Heart left ventricle (tissue), 16 donors: ENCODE data around the gene ETNPPL. TPM values are rescaled to one million over a fixed set of nuclear protein-coding genes. Genes with fewer than 3 reads are reported as not detected.
A peak's percentile ranks its signal among the peaks of the same experiment; 100 is the strongest.

Source experiments
- ATAC-seq, 4 donors: fragments of 200-7000 bp; cut with Tn5 transposase; one replicate each; pipeline ENCODE4 v1.9.1; 2020 to 2022; ENCODE audit warnings: moderate library complexity in 4 of 4, mild to moderate bottlenecking in 3 of 4, moderate number of reproducible peaks in 1 of 4
- DNase-seq, 5 donors: peaks; one replicate each; pipeline ENCODE4 v3.0.0-alpha.2; 2020
- H3K27ac ChIP-seq, 12 donors: fragments of 200-600 bp; sonication (generic) in 4 of 12; one replicate each; pipeline versions ENCODE4 v1.5.0 to v1.8.0; 2016 to 2022; ENCODE audit warnings: mild to moderate bottlenecking in 2 of 12
- H3K27me3 ChIP-seq, 9 donors: fragments of 200-600 bp; sonication (generic) in 2 of 9; one replicate each; pipeline versions ENCODE4 v1.5.1 to v1.8.0; 2016 to 2022; ENCODE audit warnings: mild to moderate bottlenecking in 3 of 9
- H3K36me3 ChIP-seq, 9 donors: fragments of 200-600 bp; sonication (generic) in 2 of 9; one replicate each; pipeline versions ENCODE4 v1.5.0 to v1.8.0; 2018 to 2022; ENCODE audit warnings: mild to moderate bottlenecking in 2 of 9
- H3K4me1 ChIP-seq, 12 donors: fragments of 200-600 bp; sonication (generic) in 4 of 12; one replicate each; pipeline versions ENCODE4 v1.5.0 to v1.8.0; 2016 to 2022; ENCODE audit warnings: mild to moderate bottlenecking in 3 of 12
- H3K4me3 ChIP-seq, 12 donors: fragments of 200-600 bp; sonication (generic) in 4 of 12; one replicate each; pipeline versions ENCODE4 v1.5.0 to v1.8.0; 2017 to 2022; ENCODE audit warnings: mild to moderate bottlenecking in 9 of 12, moderate library complexity in 4 of 12
- H3K9me3 ChIP-seq, 12 donors: fragments of 200-600 bp; sonication (generic) in 4 of 12; one replicate each; pipeline versions ENCODE4 v1.5.0 to v1.8.0; 2016 to 2022; ENCODE audit warnings: mild to moderate bottlenecking in 1 of 12
- POLR2A ChIP-seq, 2 donors: fragments of 450-650 bp; IDR thresholded peaks; one replicate each; pipeline ENCODE4 v1.6.1; 2017; ENCODE audit warnings: antibody characterized with exemption in 2 of 2, mild to moderate bottlenecking in 2 of 2, moderate library complexity in 2 of 2
- WGBS, 4 donors: extraction: QIAGEN DNeasy Blood & Tissue Kit in 2 of 4; methylation state at CpG; one replicate each; pipeline versions ENCODE4 v1.1.5 to v1.1.7; 2013 to 2018; 5-methylcytosine and 5-hydroxymethylcytosine counted together
- intact Hi-C, 10 donors: fragments of 100-400 bp; cut with DNase I; formaldehyde crosslinking; loops; one replicate each; pipeline versions ENCODE4 v1.11.1 to v1.14.2; 2022
- polyA plus RNA-seq, 2 donors: library from polyadenylated mRNA; stranded (reverse); fragments of 200-250 nt; gene quantifications; one replicate each; pipeline ENCODE4 v1.2.3, GENCODE V29; 2013
- total RNA-seq, 9 donors: library from RNA; depleted of rRNA in 2 of 9; stranded (reverse); fragments of >200 nt in 2 of 9; fragmentation: NEBNext Ultra II Directional in 3 of 9; extraction: Animal tissue kit (Norgen Biotek cat#: 25700) in 3 of 9; gene quantifications; one replicate each; pipeline versions ENCODE4 v1.1.0 to v1.2.4, GENCODE V29; 2016 to 2023
- TF ChIP-seq, protein P1 (sequence below), 12 donors: fragments of 200-600 bp; sonication (generic) in 4 of 12; IDR thresholded peaks; one replicate each; pipeline versions ENCODE4 v1.5.0 to v1.8.0; 2018 to 2022; ENCODE audit warnings: antibody characterized with exemption in 12 of 12, mild to moderate bottlenecking in 5 of 12
- donor health status: ischemic (EF 13 %, LVEDD 7.1; RV severe dilation, severe dysfunction).
- donor health status: healthy with polysubstance abuse.
- donor health status: DM: no; HTN: yes; CAD: no.
- donor health status: DM: no; HTN: no; CAD: no.
- donor health status: ischemic (EF 25% LVEDD 6.9; RV normal size, moderate dysfunction).
- donor health status: ischemic (EF 25% LVEDD 5.7; RV mildly dilated, moderate dysfunction).
- donor health status: healthy.
- donor health status: DM: yes; HTN: yes; CAD: no.
- donor health status: ischemic (EF 35%, LVEDD 5.7; RV mildly dilated, moderate dysfunction).
- donor health status: nonischemic (EF 11% LVEDD 7.7; RV severe dilation, severe dysfunction).
- donor health status: DM: yes; HTN: yes; CAD: no.
- donor health status: PGD.
- donor health status: ischemic (EF 29% LVEDD 5.4; RV normal size, mild dysfunction).
- donor health status: nonischemic (EF 23%, LVEDD 6.1; RV moderate dilation, normal function).

The ETNPPL gene
- total and polyA plus RNA-seq, 11 donors: 2.2 to 11.5 (median 7.5) TPM

DNA sequence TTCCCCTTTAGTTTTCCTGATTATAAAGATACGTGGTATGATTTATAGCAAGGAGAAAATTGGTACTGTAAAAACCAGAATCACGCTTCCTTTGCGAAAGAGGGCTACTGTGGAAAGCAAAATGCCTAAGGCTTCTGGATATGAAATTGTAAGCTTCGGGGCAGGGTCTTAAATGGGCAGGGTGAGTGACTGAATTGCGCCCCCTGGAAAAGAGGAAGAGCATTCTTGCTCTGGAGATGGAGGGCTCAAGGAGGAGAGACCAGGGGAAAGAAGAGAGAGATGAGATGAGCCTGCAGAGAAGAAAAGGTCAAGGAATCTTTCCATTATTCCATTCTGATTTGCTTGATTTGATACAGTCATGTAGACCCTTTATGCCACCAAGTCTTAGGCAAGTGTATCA lies 13.1 kb upstream of the ETNPPL start:
- intact Hi-C loops: no loop called here
- no peak overlapping the region for H3K27ac ChIP-seq

GRCh38 chr4:108774809-108775530 lies 12.1 kb upstream of the ETNPPL start:
- H3K27ac ChIP-seq: peak overlapping the region in 5 of 12 donors; percentile 5 to 50 (median 6)
- intact Hi-C loops: no loop called here

More for the DNA sequence above, 13.1 kb upstream of the ETNPPL start:
- H3K27me3 ChIP-seq: no peaks in the 10 kb centered on the region
- WGBS, 4 donors: 84 to 93% (median 86%) methylated on average over 5 of the region's 5 CpGs
- ATAC-seq (no peak), DNase-seq (no peak)
- no peak overlapping the region for H3K4me3 ChIP-seq
- TF ChIP-seq, protein P1, sequence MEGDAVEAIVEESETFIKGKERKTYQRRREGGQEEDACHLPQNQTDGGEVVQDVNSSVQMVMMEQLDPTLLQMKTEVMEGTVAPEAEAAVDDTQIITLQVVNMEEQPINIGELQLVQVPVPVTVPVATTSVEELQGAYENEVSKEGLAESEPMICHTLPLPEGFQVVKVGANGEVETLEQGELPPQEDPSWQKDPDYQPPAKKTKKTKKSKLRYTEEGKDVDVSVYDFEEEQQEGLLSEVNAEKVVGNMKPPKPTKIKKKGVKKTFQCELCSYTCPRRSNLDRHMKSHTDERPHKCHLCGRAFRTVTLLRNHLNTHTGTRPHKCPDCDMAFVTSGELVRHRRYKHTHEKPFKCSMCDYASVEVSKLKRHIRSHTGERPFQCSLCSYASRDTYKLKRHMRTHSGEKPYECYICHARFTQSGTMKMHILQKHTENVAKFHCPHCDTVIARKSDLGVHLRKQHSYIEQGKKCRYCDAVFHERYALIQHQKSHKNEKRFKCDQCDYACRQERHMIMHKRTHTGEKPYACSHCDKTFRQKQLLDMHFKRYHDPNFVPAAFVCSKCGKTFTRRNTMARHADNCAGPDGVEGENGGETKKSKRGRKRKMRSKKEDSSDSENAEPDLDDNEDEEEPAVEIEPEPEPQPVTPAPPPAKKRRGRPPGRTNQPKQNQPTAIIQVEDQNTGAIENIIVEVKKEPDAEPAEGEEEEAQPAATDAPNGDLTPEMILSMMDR (IDR thresholded peaks at IDR 0.05): no peak
- TF ChIP-seq POLR2A (IDR thresholded peaks at IDR 0.05): no peak
- H3K36me3 ChIP-seq: no peaks in the 10 kb centered on the region
- H3K4me1 ChIP-seq: peaks cover 0 to 12% (median 0%) of the 10 kb centered on the region in 12 donors
- no peaks in the 10 kb centered on the region for H3K9me3 ChIP-seq

DNA sequence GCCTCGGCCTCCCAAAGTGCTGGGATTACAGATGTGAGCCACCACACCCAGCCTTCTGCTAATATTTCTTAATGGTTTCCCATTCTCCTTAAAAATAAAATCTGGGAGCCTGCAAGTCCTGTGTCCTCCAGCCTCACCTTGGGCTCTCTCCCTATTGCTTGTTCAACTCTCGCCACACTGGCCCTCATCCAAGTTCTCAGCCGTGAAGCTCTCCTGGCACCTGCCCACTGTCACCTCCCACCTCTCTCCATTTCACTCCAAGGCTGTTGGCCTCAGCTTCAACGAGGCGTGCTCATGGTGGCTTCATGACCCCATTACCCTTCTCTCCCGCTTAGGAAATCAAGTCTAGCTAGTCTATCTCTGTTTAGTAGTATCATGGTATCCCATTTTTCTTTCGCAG lies 9.5 kb upstream of the ETNPPL start:
- no peak overlapping the region for H3K4me3 ChIP-seq
- ATAC-seq (peak in 3 of 4 donors; percentile 31 to 69 (median 54)), DNase-seq (peak in 2 of 5 donors; percentile 45 to 55)
- intact Hi-C loops: no loop called here
- WGBS, 4 donors: 68 to 72% (median 70%) methylated on average over 7 of the region's 7 CpGs
- H3K27ac ChIP-seq: no peak overlapping the region
- no peaks in the 10 kb centered on the region for H3K27me3 ChIP-seq
- peaks cover 0 to 12% (median 0%) of the 10 kb centered on the region in 12 donors for H3K4me1 ChIP-seq
- no peaks in the 10 kb centered on the region for H3K36me3 ChIP-seq
- H3K9me3 ChIP-seq: no peaks in the 10 kb centered on the region
- TF ChIP-seq, protein P1 (IDR thresholded peaks at IDR 0.05): no peak
- TF ChIP-seq POLR2A (IDR thresholded peaks at IDR 0.05): no peak

More at GRCh38 chr4:108774809-108775530, 12.1 kb upstream of the ETNPPL start:
- Histone ChIP-seq H3K27me3 (no peaks in the 10 kb centered on the region), H3K9me3 (no peaks in the 10 kb centered on the region), H3K4me1 (peaks cover 0 to 12% (median 0%) of the 10 kb centered on the region in 12 donors), H3K4me3 (no peak overlapping the region), H3K36me3 (no peaks in the 10 kb centered on the region)
- DNase-seq (peak in 4 of 5 donors; percentile 61 to 85 (median 79)), ATAC-seq (peak; percentile 92 to 98 (median 96))
- TF ChIP-seq, protein P1 (IDR thresholded peaks at IDR 0.05): peak in 7 of 12 donors; percentile 20 to 49 (median 33)
- no peak for TF ChIP-seq POLR2A (IDR thresholded peaks at IDR 0.05)
- WGBS, 4 donors: 58 to 62% (median 60%) methylated on average over 5 of the region's 5 CpGs

- peaks cover 0 to 18% (median 4%) of the 10 kb centered on the region in 12 donors for H3K4me1 ChIP-seq
- no peaks in the 10 kb centered on the region for H3K9me3 ChIP-seq
- intact Hi-C loops: no loop called here
- TF ChIP-seq, protein P1 (IDR thresholded peaks at IDR 0.05): no peak
- no peak for TF ChIP-seq POLR2A (IDR thresholded peaks at IDR 0.05)
- DNase-seq (no peak), ATAC-seq (no peak)
- no peak overlapping the region for H3K4me3 ChIP-seq
- no peak overlapping the region for H3K27ac ChIP-seq
- WGBS, 4 donors: 89 to 96% (median 94%) methylated on average over 3 of the region's 3 CpGs
- H3K27me3 ChIP-seq: peaks cover 0 to 29% (median 5%) of the 10 kb centered on the region in 9 donors
- H3K36me3 ChIP-seq: no peaks in the 10 kb centered on the region
Observed at GRCh38 chr4:108766058-108766457, 3.2 kb upstream of the ETNPPL start.
